Loucy (cell line): ENCODE results near the gene MYCL.

ENCODE experiments used
- EZH2phosphoT487 ChIP-seq: fragments of 200-600 bp; IDR thresholded peaks from 2 replicates; pipeline ENCODE4 v1.6.1; 2018; ENCODE audit warnings: antibody characterized with exemption, mild to moderate bottlenecking, moderate library complexity, borderline replicate concordance
- TF ChIP-seq, protein P1 (sequence below): fragments of 200-600 bp; sonication (generic); conservative IDR thresholded peaks from 2 replicates; pipeline ENCODE4 v1.5.1; 2014; ENCODE audit warnings: mild to moderate bottlenecking, antibody characterized with exemption, low read length

- TF ChIP-seq, protein P1, sequence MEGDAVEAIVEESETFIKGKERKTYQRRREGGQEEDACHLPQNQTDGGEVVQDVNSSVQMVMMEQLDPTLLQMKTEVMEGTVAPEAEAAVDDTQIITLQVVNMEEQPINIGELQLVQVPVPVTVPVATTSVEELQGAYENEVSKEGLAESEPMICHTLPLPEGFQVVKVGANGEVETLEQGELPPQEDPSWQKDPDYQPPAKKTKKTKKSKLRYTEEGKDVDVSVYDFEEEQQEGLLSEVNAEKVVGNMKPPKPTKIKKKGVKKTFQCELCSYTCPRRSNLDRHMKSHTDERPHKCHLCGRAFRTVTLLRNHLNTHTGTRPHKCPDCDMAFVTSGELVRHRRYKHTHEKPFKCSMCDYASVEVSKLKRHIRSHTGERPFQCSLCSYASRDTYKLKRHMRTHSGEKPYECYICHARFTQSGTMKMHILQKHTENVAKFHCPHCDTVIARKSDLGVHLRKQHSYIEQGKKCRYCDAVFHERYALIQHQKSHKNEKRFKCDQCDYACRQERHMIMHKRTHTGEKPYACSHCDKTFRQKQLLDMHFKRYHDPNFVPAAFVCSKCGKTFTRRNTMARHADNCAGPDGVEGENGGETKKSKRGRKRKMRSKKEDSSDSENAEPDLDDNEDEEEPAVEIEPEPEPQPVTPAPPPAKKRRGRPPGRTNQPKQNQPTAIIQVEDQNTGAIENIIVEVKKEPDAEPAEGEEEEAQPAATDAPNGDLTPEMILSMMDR, result no peak
- no peak for TF ChIP-seq EZH2phosphoT487
Measured at GRCh38 chr1:39876144-39876543, 25.6 kb downstream of the MYCL start.
